ENCODE data around the gene PNPO.

Gene PNPO

DNA sequence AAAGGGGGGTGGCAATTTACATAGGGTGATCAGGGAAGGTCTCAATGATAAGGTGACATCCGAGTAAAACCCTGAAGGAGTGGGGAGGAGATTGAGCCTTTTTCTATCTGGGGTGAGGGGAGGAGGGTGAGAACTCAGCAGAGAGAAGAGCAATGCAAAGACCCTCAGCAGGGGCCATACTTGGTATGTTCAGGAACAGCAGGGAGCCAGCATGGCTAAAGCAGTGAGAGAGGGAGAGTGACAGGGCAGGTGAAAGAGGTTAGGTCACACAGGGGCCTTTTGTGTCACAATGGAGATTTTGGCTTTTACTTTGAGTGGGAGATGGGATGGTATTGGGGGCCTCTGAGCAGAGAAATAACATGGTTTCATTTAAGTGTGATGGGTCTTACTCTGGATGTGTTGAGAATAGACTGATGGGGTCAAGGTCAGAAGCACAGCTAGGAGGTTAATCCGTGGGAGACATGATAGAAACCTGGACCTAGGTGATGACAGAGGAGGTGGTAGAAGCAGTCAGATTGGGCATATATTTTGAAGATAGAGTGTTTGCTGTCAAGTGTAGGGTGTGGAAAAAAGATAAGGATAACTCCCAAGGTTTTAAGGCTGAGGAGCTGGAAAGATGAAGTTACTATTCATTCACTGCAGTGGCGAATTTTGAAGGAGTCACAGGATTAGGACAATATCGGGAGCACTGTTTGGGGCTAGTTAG is 39.2 kb upstream of the PNPO start:
- Histone ChIP-seq H3K36me3 (ENCODE audit: control insufficient read depth, insufficient read depth, low read length) (peaks cover 8% of the 10 kb centered on the region; the same call in 1 of the 2 replicates), H3K4me1 (ENCODE audit: control insufficient read depth, insufficient read depth, low read length) (peaks cover 40% of the 10 kb centered on the region), H3K9ac (ENCODE audit: low read depth, low read length) (no peak overlapping the region), H3K27me3 (ENCODE audit: control insufficient read depth, insufficient read depth, low read length) (no peaks in the 10 kb centered on the region), H3K9me3 (ENCODE audit: control insufficient read depth, insufficient read depth, low read length) (no peaks in the 10 kb centered on the region), H3K4me3 (ENCODE audit: low read depth, low read length) (peak overlapping the region; percentile 43), H3K27ac (ENCODE audit: low read depth, low read length) (peak overlapping the region; percentile 92)

DNA sequence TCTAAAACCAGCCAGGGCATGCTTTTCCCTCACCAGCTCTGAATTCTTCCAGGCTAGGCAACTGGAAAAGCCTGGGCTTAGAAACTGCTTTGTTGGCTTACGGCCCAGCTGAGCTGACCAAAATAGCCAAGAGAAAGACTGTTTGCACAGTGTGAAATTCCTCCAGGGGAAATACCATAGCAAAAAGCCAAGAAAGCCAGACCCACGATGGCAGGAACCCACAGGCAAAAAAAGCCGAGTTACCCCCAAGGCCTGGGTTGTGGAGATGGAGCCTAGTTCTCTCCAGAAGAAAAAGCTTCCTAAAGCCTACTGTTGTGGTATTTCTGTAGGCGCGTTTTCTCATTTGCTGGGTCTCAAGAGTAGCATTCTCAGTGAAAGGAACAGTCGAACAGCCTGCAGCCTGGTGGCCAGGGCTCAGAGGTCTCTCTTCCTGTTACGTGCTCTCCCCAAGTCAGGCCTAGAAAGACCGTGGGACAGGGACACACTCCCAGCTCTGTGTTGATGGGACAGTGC is 36.1 kb upstream of the PNPO start:
- Histone ChIP-seq H3K9me3 (ENCODE audit: control insufficient read depth, insufficient read depth, low read length) (no peaks in the 10 kb centered on the region), H3K9ac (ENCODE audit: low read depth, low read length) (no peak overlapping the region), H3K36me3 (ENCODE audit: control insufficient read depth, insufficient read depth, low read length) (no peaks in the 10 kb centered on the region), H3K27me3 (ENCODE audit: control insufficient read depth, insufficient read depth, low read length) (no peaks in the 10 kb centered on the region), H3K4me3 (ENCODE audit: low read depth, low read length) (no peak overlapping the region), H3K27ac (ENCODE audit: low read depth, low read length) (peak overlapping the region; percentile 51), H3K4me1 (ENCODE audit: control insufficient read depth, insufficient read depth, low read length) (peaks cover 29% of the 10 kb centered on the region)

DNA sequence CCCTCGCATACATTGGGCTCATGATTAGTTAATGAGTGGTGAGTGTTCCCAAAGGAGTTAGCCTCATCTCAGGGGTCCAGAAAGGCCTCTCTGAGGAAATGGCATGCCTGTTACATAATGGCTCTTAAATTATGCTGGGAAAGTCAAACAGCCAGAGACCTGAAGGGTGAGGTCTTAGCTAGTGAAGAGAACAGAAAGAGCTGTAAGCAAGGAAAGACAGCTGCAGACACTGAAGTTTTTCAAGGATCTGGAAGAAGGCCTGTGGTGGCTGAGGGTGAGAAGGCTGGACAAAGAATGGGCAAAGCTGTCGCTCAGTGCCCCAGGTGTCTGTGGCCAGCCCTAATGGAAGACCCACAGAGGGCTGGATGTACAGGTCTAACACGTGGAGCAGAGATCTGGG is 34.9 kb upstream of the PNPO start:
- Histone ChIP-seq H3K9ac (ENCODE audit: low read depth, low read length) (no peak overlapping the region), H3K27ac (ENCODE audit: low read depth, low read length) (no peak overlapping the region), H3K27me3 (ENCODE audit: control insufficient read depth, insufficient read depth, low read length) (no peaks in the 10 kb centered on the region), H3K4me3 (ENCODE audit: low read depth, low read length) (no peak overlapping the region), H3K9me3 (ENCODE audit: control insufficient read depth, insufficient read depth, low read length) (no peaks in the 10 kb centered on the region), H3K4me1 (ENCODE audit: control insufficient read depth, insufficient read depth, low read length) (peaks cover 20% of the 10 kb centered on the region), H3K36me3 (ENCODE audit: control insufficient read depth, insufficient read depth, low read length) (no peaks in the 10 kb centered on the region)

DNA sequence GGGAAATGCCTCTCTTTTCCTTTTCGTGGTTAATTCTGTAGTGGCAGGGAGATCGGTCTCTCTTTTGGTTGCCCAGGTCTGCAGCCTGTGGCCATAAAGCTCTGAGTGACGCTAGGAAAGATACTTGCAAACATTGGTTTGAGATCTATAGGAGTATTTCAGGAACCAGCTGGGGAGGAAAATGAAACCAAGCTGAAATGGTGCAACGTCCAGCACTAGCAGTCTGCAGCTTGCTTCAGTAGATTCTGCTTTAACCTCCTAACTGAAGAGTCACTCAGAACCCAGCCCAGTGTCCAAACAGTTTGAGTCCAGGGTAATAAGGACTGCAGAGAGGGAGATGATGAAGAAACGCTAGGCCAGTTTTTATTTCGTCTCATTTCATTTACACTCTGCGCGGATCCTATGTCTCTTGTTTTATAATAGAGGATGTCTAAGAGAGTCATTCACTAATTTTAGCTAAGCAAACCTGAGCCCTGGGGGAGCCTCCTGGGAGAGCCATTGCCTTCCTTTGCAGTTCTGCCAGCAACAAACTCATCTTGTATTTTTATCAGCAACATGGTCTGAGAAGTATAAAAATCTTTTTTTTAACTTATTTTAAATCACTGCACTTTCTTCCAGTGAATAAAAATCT is 33.3 kb upstream of the PNPO start:
- H3K4me3 ChIP-seq (ENCODE audit: low read depth, low read length): no peak overlapping the region
- no peaks in the 10 kb centered on the region for H3K36me3 ChIP-seq (ENCODE audit: control insufficient read depth, insufficient read depth, low read length)
- H3K27ac ChIP-seq (ENCODE audit: low read depth, low read length): no peak overlapping the region
- H3K4me1 ChIP-seq (ENCODE audit: control insufficient read depth, insufficient read depth, low read length): peaks cover 8% of the 10 kb centered on the region; the same call in 1 of the 2 replicates
- H3K27me3 ChIP-seq (ENCODE audit: control insufficient read depth, insufficient read depth, low read length): no peaks in the 10 kb centered on the region
- no peaks in the 10 kb centered on the region for H3K9me3 ChIP-seq (ENCODE audit: control insufficient read depth, insufficient read depth, low read length)
- no peak overlapping the region for H3K9ac ChIP-seq (ENCODE audit: low read depth, low read length)

DNA sequence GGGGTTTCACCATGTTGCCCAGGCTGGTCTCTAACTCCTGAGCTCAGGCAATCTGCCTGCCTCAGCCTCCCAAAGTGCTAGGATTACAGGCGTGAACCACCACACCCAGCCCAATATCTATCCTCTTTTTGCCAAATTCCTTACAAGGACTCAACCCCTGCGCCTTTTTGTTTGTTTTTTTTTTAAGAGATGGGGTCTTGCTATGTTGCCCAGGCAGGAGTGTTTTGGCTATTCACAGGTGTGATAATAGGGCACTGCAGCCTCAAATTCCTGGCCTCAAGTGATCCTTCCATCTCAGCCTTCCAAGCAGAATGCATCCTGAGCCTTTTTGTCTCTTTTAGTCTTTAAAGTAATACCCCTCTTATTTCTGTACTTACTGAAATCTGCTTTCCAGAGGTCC is 28.3 kb upstream of the PNPO start:
- H3K4me3 ChIP-seq (ENCODE audit: low read depth, low read length): no peak overlapping the region
- H3K36me3 ChIP-seq (ENCODE audit: control insufficient read depth, insufficient read depth, low read length): peaks cover 13% of the 10 kb centered on the region
- no peaks in the 10 kb centered on the region for H3K9me3 ChIP-seq (ENCODE audit: control insufficient read depth, insufficient read depth, low read length)
- no peak overlapping the region for H3K27ac ChIP-seq (ENCODE audit: low read depth, low read length)
- H3K4me1 ChIP-seq (ENCODE audit: control insufficient read depth, insufficient read depth, low read length): no peaks in the 10 kb centered on the region
- H3K9ac ChIP-seq (ENCODE audit: low read depth, low read length): no peak overlapping the region
- no peaks in the 10 kb centered on the region for H3K27me3 ChIP-seq (ENCODE audit: control insufficient read depth, insufficient read depth, low read length)

DNA sequence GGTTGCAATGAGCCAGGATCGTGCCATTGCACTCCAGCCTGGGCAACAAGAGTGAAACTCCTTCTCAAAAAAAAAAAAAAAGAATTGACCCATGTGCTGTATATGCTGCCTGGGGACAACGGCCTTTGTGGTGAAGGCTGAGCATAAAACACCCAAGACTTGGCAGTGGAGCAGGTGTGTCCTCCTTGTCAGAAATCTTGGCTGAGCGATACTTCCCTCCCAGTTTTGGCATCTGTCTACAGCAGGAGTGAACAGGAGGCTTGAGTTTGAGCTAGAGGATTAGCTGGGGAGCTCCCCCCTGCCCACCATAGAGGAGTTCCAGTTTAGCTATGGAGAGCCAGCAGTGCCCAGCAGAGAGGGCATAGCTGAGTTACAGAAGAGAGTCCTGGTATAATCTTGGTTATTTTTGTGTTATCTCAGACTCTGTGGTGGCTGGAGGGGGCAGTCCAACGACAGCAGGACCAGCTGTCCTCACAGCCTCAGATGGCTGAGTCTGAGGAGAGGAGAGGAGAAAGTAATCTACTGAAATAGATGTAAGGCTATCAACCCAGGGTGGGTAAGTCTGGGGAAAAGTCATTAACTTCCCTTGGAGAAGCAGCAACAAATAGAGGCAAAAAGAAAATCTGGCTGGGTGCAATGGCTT is 26.9 kb upstream of the PNPO start:
- Histone ChIP-seq H3K27ac (ENCODE audit: low read depth, low read length) (no peak overlapping the region), H3K9me3 (ENCODE audit: control insufficient read depth, insufficient read depth, low read length) (no peaks in the 10 kb centered on the region)

DNA sequence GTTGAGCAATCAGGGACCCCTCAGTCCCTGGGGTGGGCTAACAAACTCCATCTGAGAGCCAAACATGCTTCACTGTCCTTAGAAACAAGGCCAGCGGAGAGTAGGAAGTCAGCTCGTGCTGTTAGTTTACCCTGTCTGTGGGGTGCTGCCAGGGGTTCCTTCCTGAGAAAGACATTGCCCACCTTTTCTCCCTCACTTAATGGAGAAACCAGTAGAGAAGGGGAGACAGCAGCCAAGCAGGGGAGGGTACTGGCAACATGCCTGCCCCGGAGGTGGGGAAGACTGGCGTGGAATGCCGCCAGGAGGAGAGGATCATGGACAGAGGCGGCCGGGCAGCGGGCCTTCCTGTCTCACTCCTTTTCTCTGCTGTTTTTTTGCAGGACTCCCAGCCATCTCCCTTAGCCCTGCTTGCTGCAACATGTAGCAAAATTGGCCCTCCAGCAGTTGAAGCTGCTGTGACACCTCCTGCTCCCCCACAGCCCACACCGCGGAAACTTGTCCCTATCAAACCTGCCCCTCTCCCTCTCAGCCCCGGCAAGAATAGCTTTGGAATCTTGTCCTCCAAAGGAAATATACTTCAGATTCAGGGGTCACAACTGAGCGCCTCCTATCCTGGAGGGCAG is 25.5 kb upstream of the PNPO start:
- H3K36me3 ChIP-seq (ENCODE audit: control insufficient read depth, insufficient read depth, low read length): peaks cover 13% of the 10 kb centered on the region
- H3K9me3 ChIP-seq (ENCODE audit: control insufficient read depth, insufficient read depth, low read length): no peaks in the 10 kb centered on the region
- H3K27me3 ChIP-seq (ENCODE audit: control insufficient read depth, insufficient read depth, low read length): no peaks in the 10 kb centered on the region
- no peak overlapping the region for H3K27ac ChIP-seq (ENCODE audit: low read depth, low read length)
- no peaks in the 10 kb centered on the region for H3K4me1 ChIP-seq (ENCODE audit: control insufficient read depth, insufficient read depth, low read length)
- H3K4me3 ChIP-seq (ENCODE audit: low read depth, low read length): no peak overlapping the region
- H3K9ac ChIP-seq (ENCODE audit: low read depth, low read length): no peak overlapping the region

More for the DNA sequence above, 26.9 kb upstream of the PNPO start:
- peaks cover 13% of the 10 kb centered on the region for H3K36me3 ChIP-seq (ENCODE audit: control insufficient read depth, insufficient read depth, low read length)
- H3K27me3 ChIP-seq (ENCODE audit: control insufficient read depth, insufficient read depth, low read length): no peaks in the 10 kb centered on the region
- no peaks in the 10 kb centered on the region for H3K4me1 ChIP-seq (ENCODE audit: control insufficient read depth, insufficient read depth, low read length)
- no peak overlapping the region for H3K9ac ChIP-seq (ENCODE audit: low read depth, low read length)
- H3K4me3 ChIP-seq (ENCODE audit: low read depth, low read length): no peak overlapping the region

DNA sequence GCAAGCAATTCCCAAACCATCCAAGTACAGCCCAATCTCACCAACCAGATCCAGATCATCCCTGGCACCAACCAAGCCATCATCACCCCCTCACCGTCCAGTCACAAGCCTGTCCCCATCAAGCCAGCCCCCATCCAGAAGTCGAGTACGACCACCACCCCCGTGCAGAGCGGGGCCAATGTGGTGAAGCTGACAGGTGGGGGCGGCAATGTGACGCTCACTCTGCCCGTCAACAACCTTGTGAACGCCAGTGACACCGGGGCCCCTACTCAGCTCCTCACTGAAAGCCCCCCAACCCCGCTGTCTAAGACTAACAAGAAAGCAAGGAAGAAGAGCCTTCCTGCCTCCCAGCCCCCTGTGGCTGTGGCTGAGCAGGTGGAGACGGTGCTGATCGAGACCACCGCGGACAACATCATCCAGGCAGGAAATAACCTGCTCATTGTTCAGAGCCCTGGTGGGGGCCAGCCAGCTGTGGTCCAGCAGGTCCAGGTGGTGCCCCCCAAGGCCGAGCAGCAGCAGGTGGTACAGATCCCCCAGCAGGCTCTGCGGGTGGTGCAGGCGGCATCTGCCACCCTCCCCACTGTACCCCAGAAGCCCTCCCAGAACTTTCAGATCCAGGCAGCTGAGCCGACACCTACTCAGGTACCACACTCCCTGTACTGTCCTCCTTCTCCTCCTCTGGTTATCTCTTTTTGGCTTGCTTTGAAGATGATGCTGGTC is 24.7 kb upstream of the PNPO start:
- H3K9me3 ChIP-seq (ENCODE audit: control insufficient read depth, insufficient read depth, low read length): no peaks in the 10 kb centered on the region
- H3K4me1 ChIP-seq (ENCODE audit: control insufficient read depth, insufficient read depth, low read length): no peaks in the 10 kb centered on the region
- peaks cover 13% of the 10 kb centered on the region for H3K36me3 ChIP-seq (ENCODE audit: control insufficient read depth, insufficient read depth, low read length)
- H3K27ac ChIP-seq (ENCODE audit: low read depth, low read length): no peak overlapping the region
- no peak overlapping the region for H3K4me3 ChIP-seq (ENCODE audit: low read depth, low read length)
- H3K27me3 ChIP-seq (ENCODE audit: control insufficient read depth, insufficient read depth, low read length): no peaks in the 10 kb centered on the region
- H3K9ac ChIP-seq (ENCODE audit: low read depth, low read length): no peak overlapping the region

DNA sequence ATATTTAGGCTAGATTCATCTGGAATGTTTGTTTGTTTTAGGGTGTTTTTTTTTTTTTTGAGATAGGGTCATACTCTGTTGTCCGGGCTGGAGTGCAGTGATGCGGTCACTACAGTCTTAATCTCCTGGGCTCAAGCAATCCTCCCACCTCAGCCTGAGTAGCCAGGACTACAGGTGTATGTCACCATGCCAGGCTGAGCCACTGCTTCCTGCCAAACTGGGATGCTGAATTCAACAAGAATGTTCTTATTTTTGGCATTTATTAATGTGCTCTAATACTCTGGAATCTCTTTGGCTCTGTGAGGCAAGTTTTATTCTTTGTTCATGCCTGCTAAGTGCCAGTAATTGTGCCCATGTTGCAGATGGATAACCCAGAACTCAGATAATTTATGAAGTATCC is 23.8 kb upstream of the PNPO start:
- Histone ChIP-seq H3K4me3 (ENCODE audit: low read depth, low read length) (no peak overlapping the region), H3K27ac (ENCODE audit: low read depth, low read length) (no peak overlapping the region), H3K9ac (ENCODE audit: low read depth, low read length) (no peak overlapping the region), H3K27me3 (ENCODE audit: control insufficient read depth, insufficient read depth, low read length) (no peaks in the 10 kb centered on the region), H3K9me3 (ENCODE audit: control insufficient read depth, insufficient read depth, low read length) (no peaks in the 10 kb centered on the region), H3K4me1 (ENCODE audit: control insufficient read depth, insufficient read depth, low read length) (no peaks in the 10 kb centered on the region), H3K36me3 (ENCODE audit: control insufficient read depth, insufficient read depth, low read length) (peaks cover 13% of the 10 kb centered on the region)

DNA sequence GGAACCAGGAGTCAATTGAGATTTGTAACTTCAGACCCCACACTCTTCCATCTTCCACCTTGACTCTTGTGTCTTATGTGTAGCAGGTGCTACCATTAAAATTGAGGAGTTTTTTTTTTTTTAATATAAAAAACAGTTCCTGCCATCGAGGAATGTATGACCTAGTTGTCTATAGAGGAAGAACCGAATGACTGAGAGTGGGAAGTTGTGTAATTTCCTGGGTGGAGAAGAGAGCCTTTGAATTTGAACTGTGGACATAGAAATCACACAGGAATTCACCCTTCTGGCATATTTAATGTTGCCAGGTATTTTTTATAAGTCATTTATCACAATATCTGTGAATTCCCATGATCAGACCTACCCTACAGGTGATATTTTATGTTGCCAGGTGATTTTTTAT is 23.4 kb upstream of the PNPO start:
- no peaks in the 10 kb centered on the region for H3K4me1 ChIP-seq (ENCODE audit: control insufficient read depth, insufficient read depth, low read length)
- H3K9ac ChIP-seq (ENCODE audit: low read depth, low read length): no peak overlapping the region
- no peaks in the 10 kb centered on the region for H3K27me3 ChIP-seq (ENCODE audit: control insufficient read depth, insufficient read depth, low read length)
- H3K36me3 ChIP-seq (ENCODE audit: control insufficient read depth, insufficient read depth, low read length): peaks cover 13% of the 10 kb centered on the region
- H3K9me3 ChIP-seq (ENCODE audit: control insufficient read depth, insufficient read depth, low read length): no peaks in the 10 kb centered on the region
- H3K27ac ChIP-seq (ENCODE audit: low read depth, low read length): no peak overlapping the region
- no peak overlapping the region for H3K4me3 ChIP-seq (ENCODE audit: low read depth, low read length)

All from HUES48 (cell line).